Body of pancreas (tissue), 4 donors: ENCODE results near the gene IFT27. TPM values are rescaled to one million over a fixed set of nuclear protein-coding genes. Genes with fewer than 3 reads are reported as not detected.

Experiments
- ATAC-seq: fragments of 150-250 bp; one replicate; pipeline ENCODE4 v1.9.1; 2016
- DNase-seq, 4 donors: peaks; one replicate each; pipeline ENCODE4 v3.0.0-alpha.2; 2019
- H3K27ac ChIP-seq, 4 donors: fragments of 200-600 bp; sonication (generic); 1 replicate in 3 of 4; 2 replicates in 1 of 4; pipeline versions ENCODE4 v1.5.1 to v1.6.1; 2016 to 2019; ENCODE audit warnings: mild to moderate bottlenecking in 1 of 4, mixed read lengths in 1 of 4, moderate library complexity in 1 of 4
- H3K27me3 ChIP-seq, 2 donors: fragments of 200-600 bp; sonication (generic); one replicate each; pipeline ENCODE4 v1.6.0; 2016; ENCODE audit warnings: mild to moderate bottlenecking in 1 of 2
- H3K36me3 ChIP-seq, 2 donors: fragments of 200-600 bp; sonication (generic); replicated peaks in 1 of 2; 2 replicates each; pipeline ENCODE4 v1.5.1; 2016; ENCODE audit warnings: low read depth in 2 of 2; ENCODE audit not compliant: insufficient read depth in 1 of 2
- H3K4me1 ChIP-seq: fragments of 200-600 bp; sonication (generic); one replicate; pipeline ENCODE4 v1.6.0; 2016
- H3K4me3 ChIP-seq, 2 donors: fragments of 200-600 bp; sonication (generic); 1 replicate in 1 of 2; 2 replicates in 1 of 2; pipeline ENCODE4 v1.5.1; 2016 to 2019
- H3K9me3 ChIP-seq, 3 donors: fragments of 200-600 bp; sonication (generic); 1 replicate in 2 of 3; 2 replicates in 1 of 3; pipeline ENCODE4 v1.5.1; 2016
- POLR2A ChIP-seq, 3 donors: fragments of 450-650 bp; IDR thresholded peaks; one replicate each; pipeline ENCODE4 v1.6.1; 2016; ENCODE audit warnings: antibody characterized with exemption in 3 of 3, mild to moderate bottlenecking in 2 of 3
- WGBS, 2 donors: methylation state at CpG; one replicate each; pipeline ENCODE4 v1.1.5; 2017; 5-methylcytosine and 5-hydroxymethylcytosine counted together
- intact Hi-C: fragments of 100-400 bp; cut with DNase I; formaldehyde crosslinking; loops from one replicate; pipeline ENCODE4 v1.15.1; 2023
- total RNA-seq, 2 donors: library from RNA; depleted of rRNA; stranded (reverse); fragments of >200 nt; gene quantifications; one replicate each; pipeline ENCODE4 v1.1.0, GENCODE V29; 2016
- TF ChIP-seq, protein P1 (sequence below), 7 experiments: fragments of 450-650 bp in 4 of 7; fragments of 200-600 bp in 3 of 7; sonication (generic) in 3 of 7; IDR thresholded peaks; one replicate each; pipeline ENCODE4 v1.5.1; 2016 to 2019; ENCODE audit warnings: antibody characterized with exemption in 7 of 7

Gene IFT27
- total RNA-seq, 2 donors from 2014 or later, result 7.6 to 15.8 TPM

- no peaks in the 10 kb centered on the region for H3K9me3 ChIP-seq
- TF ChIP-seq, protein P1, sequence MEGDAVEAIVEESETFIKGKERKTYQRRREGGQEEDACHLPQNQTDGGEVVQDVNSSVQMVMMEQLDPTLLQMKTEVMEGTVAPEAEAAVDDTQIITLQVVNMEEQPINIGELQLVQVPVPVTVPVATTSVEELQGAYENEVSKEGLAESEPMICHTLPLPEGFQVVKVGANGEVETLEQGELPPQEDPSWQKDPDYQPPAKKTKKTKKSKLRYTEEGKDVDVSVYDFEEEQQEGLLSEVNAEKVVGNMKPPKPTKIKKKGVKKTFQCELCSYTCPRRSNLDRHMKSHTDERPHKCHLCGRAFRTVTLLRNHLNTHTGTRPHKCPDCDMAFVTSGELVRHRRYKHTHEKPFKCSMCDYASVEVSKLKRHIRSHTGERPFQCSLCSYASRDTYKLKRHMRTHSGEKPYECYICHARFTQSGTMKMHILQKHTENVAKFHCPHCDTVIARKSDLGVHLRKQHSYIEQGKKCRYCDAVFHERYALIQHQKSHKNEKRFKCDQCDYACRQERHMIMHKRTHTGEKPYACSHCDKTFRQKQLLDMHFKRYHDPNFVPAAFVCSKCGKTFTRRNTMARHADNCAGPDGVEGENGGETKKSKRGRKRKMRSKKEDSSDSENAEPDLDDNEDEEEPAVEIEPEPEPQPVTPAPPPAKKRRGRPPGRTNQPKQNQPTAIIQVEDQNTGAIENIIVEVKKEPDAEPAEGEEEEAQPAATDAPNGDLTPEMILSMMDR (IDR thresholded peaks at IDR 0.05), result no peak
- no peak for TF ChIP-seq POLR2A (IDR thresholded peaks at IDR 0.05)
- H3K27me3 ChIP-seq, result no peaks in the 10 kb centered on the region
- no peaks in the 10 kb centered on the region for H3K4me1 ChIP-seq
- no peaks in the 10 kb centered on the region for H3K36me3 ChIP-seq
- no peak overlapping the region for H3K27ac ChIP-seq
- no peak overlapping the region for H3K4me3 ChIP-seq
- no peak for ATAC-seq
- no peak for DNase-seq
- intact Hi-C loops, result no loop called here
- 78 to 82% methylated on average over 4 of the region's 4 CpGs for WGBS, 2 donors
These were observed 35.2 kb downstream of the IFT27 start for GRCh38 chr22:36740716-36741115.

DNA sequence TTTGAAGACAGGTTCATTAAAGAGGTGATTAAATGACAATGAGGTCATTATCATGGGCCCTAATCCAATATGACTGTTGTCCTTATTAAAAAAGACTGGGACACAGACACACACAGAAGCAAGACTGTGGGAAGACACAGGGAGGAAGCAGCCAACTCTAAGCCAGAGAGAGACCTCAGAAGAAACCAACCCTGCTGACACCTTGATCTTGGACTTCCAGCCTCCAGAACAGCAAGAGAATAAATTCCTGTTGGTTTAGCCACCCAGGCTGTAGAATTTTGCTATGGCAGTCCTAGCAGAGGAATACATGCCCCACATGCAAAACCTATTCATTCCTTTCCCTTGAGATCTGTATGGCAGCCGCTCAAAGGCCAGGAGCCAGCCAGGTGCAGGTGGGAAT lies 36.7 kb downstream of the IFT27 start:
- H3K4me1 ChIP-seq, result peaks cover 6% of the 10 kb centered on the region
- DNase-seq, result peak in 1 of 4 donors; percentile 0
- intact Hi-C loops, result no loop called here
- WGBS, 2 donors, result 92 to 100% methylated on average over 1 of the region's 1 CpG
- no peak for TF ChIP-seq POLR2A (IDR thresholded peaks at IDR 0.05)
- TF ChIP-seq, protein P1 (IDR thresholded peaks at IDR 0.05), result no peak
- no peaks in the 10 kb centered on the region for H3K9me3 ChIP-seq
- H3K27ac ChIP-seq, result no peak overlapping the region
- no peaks in the 10 kb centered on the region for H3K36me3 ChIP-seq
- no peak overlapping the region for H3K4me3 ChIP-seq
- no peak for ATAC-seq
- no peaks in the 10 kb centered on the region for H3K27me3 ChIP-seq

DNA sequence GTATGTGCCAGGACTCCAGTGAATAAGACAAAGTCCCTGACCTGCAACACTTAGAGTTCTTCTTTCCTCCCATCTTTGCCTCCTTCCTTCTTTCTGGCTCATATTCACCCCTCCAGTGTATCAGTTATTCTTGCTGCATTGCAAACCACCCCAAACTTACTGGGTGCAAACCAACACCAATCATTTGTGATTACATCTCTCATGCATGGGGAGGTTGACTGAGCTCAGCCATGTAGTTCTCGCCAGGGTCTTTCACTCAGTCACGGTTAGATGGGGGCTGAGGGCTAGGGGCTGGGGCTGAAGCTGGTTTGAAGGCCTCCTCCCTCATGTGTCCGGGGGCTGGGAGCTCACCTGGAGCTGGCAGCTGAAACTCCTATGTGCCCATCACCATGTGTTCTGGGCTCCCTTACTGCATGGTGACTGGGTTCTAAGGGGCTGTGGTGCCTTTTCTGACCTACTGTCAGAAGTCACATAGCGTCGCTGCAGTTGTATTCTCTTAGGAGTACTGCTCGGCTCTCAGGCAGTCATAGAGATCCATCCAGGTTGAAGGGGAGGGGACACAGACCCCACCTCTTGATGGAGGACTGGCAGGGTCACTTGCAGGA lies 37.4 kb downstream of the IFT27 start:
- no peak for ATAC-seq
- 87 to 92% methylated on average over 2 to 6 of the region's 6 CpGs for WGBS, 2 donors
- no peak overlapping the region for H3K27ac ChIP-seq
- no peak overlapping the region for H3K4me3 ChIP-seq
- H3K4me1 ChIP-seq, result peaks cover 13% of the 10 kb centered on the region
- intact Hi-C loops, result no loop called here
- no peaks in the 10 kb centered on the region for H3K9me3 ChIP-seq
- no peaks in the 10 kb centered on the region for H3K27me3 ChIP-seq
- DNase-seq, result peak in 1 of 4 donors; percentile 1
- H3K36me3 ChIP-seq, result no peaks in the 10 kb centered on the region
- TF ChIP-seq POLR2A (IDR thresholded peaks at IDR 0.05), result no peak
- TF ChIP-seq, protein P1 (IDR thresholded peaks at IDR 0.05), result no peak

GRCh38 chr22:36737776-36738175 lies 38.1 kb downstream of the IFT27 start:
- TF ChIP-seq POLR2A (IDR thresholded peaks at IDR 0.05), result no peak
- TF ChIP-seq, protein P1 (IDR thresholded peaks at IDR 0.05), result no peak
- Histone ChIP-seq H3K36me3 (no peaks in the 10 kb centered on the region), H3K9me3 (no peaks in the 10 kb centered on the region), H3K4me1 (peaks cover 15% of the 10 kb centered on the region), H3K27ac (no peak overlapping the region), H3K27me3 (no peaks in the 10 kb centered on the region), H3K4me3 (no peak overlapping the region)
- intact Hi-C loops, result no loop called here
- no peak for ATAC-seq
- peak in 2 of 4 donors; percentile 10 to 54 for DNase-seq
- WGBS, 2 donors, result 54 to 61% methylated on average over 5 to 6 of the region's 6 CpGs

- intact Hi-C loops, result no loop called here
- Histone ChIP-seq H3K4me1 (peaks cover 15% of the 10 kb centered on the region), H3K27ac (no peak overlapping the region), H3K9me3 (no peaks in the 10 kb centered on the region), H3K36me3 (no peaks in the 10 kb centered on the region), H3K4me3 (no peak overlapping the region), H3K27me3 (no peaks in the 10 kb centered on the region)
- 75 to 89% methylated on average over 8 to 10 of the region's 10 CpGs for WGBS, 2 donors
- DNase-seq (peak in 1 of 4 donors; percentile 10), ATAC-seq (no peak)
- no peak for TF ChIP-seq POLR2A (IDR thresholded peaks at IDR 0.05)
- TF ChIP-seq, protein P1 (IDR thresholded peaks at IDR 0.05), result no peak
These were observed 39.1 kb downstream of the IFT27 start for GRCh38 chr22:36736701-36737320.
